Endometrium (tissue), 2 donors: ENCODE data around the gene FHL1.
"Not testable (repeated sequence)": the region's sequence is repeated elsewhere in the genome, so short reads cannot be mapped to it uniquely, and the experiment has no call there.

ENCODE experiments used
- FAIRE-seq: peaks from 2 replicates; lab custom pipeline; 2012; peaks lifted over from hg19 to GRCh38; lab: Jason Lieb, UNC
- donor health status: control.
- donor health status: control.

FHL1 gene

GRCh38 chrX:136146614-136147314 lies 569 bp upstream of the FHL1 start:
- FAIRE-seq, result no peak

GRCh38 chrX:136147976-136148375 lies 643 bp downstream of the FHL1 start:
- FAIRE-seq, result no peak

GRCh38 chrX:136148391-136148790 lies 1.1 kb downstream of the FHL1 start:
- no peak for FAIRE-seq

GRCh38 chrX:136154998-136155397 lies 7.7 kb downstream of the FHL1 start:
- FAIRE-seq, result no peak

GRCh38 chrX:136156560-136157117 lies 9.3 kb downstream of the FHL1 start:
- no peak for FAIRE-seq

- no peak for FAIRE-seq
These were observed 9.9 kb downstream of the FHL1 start for GRCh38 chrX:136157187-136157586.

GRCh38 chrX:136158685-136159084 lies 11.4 kb downstream of the FHL1 start:
- FAIRE-seq, result no peak

- no peak for FAIRE-seq
These were observed 12.3 kb downstream of the FHL1 start for GRCh38 chrX:136159611-136160025.

GRCh38 chrX:136162827-136163570 lies 15.7 kb downstream of the FHL1 start:
- FAIRE-seq, result no peak

GRCh38 chrX:136163689-136164088 lies 16.4 kb downstream of the FHL1 start:
- FAIRE-seq, result no peak

- FAIRE-seq, result no peak
These were observed 18.1 kb downstream of the FHL1 start for GRCh38 chrX:136165406-136165805.

GRCh38 chrX:136166221-136166855 lies 19.0 kb downstream of the FHL1 start:
- no peak for FAIRE-seq

GRCh38 chrX:136167989-136168388 lies 20.7 kb downstream of the FHL1 start:
- FAIRE-seq, result not testable (repeated sequence)

- peak; percentile 77 for FAIRE-seq
These were observed 21.8 kb downstream of the FHL1 start for GRCh38 chrX:136168929-136169735.

- FAIRE-seq, result no peak
These were observed 22.9 kb downstream of the FHL1 start for GRCh38 chrX:136170139-136170800.

GRCh38 chrX:136171420-136171819 lies 24.1 kb downstream of the FHL1 start:
- no peak for FAIRE-seq

- no peak for FAIRE-seq
These were observed 29.1 kb downstream of the FHL1 start for GRCh38 chrX:136176399-136176825.

GRCh38 chrX:136179133-136179532 lies 31.8 kb downstream of the FHL1 start:
- FAIRE-seq, result no peak

GRCh38 chrX:136182414-136182813 lies 35.1 kb downstream of the FHL1 start:
- no peak for FAIRE-seq

- no peak for FAIRE-seq
These were observed 35.8 kb downstream of the FHL1 start for GRCh38 chrX:136183172-136183571.

- FAIRE-seq, result peak; percentile 4
These were observed 36.6 kb downstream of the FHL1 start for GRCh38 chrX:136183917-136184316.
